HG03469 (cell line): ENCODE results near the gene GRM4.

Experiments used
- ATAC-seq: cut with Tn5 transposase; IDR thresholded peaks from one replicate; pipeline ENCODE4 v1.9.1; 2021; ENCODE audit warnings: mild to moderate bottlenecking, moderate library complexity, moderate number of reproducible peaks; ENCODE audit not compliant: unreplicated experiment

The GRM4 gene

DNA sequence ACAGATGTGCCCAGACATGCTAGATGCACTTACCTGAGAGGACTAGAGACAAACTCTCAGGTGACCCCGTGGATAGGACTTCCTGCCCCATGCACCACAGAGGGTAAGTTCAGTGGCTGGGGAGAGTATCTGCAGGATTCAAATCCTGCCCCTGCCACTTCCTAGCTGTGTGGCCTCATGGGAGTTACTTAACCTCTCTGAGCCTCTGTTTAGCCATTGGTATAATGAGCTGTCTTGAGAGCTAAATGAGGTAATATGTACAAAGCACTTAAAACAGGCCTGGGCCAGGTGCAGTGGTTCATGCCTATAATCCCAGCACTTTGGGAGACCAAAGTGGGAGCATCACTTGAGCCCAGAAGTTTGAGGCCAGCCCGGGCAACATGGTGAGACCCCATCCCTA, 59.3 kb downstream of the GRM4 start:
- ATAC-seq = no peak

DNA sequence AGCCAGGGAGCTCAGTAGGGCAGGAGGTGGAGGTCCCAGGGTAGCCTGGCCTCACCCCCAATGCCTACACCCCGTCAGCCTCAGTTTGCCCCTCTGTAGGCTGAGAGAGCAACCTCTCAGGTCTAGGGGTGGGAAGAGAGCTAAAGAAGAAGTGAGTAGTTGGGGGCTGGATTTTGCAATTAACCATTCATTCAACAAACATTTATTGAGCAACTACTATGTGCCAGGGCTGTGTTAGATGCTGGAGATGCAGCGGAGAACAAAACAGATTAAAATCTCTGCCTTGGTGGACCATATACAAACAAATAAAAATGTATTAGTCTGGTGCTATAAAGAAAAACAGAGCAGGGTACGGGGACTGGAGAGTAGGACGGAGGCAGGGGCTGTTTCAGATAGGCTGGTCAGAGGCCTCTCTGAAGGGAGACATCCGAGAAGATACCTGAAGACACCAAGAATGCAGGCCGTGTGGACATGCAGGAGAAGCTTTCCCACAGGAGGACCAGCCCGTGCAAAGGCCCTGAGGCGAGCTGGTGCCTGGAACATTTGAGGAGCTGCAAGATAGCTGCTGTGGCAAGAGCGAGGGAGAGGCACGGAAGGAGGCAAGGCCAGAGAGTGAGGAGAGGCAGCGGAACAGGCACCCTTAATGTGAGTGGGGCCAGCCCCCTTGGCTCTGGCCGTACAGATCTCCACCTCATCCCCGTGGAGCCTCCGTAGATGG, 60.3 kb downstream of the GRM4 start:
- no peak for ATAC-seq

GRCh38 chr6:34084591-34085290, 61.1 kb downstream of the GRM4 start:
- ATAC-seq = no peak

- ATAC-seq = no peak
Measured at GRCh38 chr6:34082864-34083626, 62.8 kb downstream of the GRM4 start.

DNA sequence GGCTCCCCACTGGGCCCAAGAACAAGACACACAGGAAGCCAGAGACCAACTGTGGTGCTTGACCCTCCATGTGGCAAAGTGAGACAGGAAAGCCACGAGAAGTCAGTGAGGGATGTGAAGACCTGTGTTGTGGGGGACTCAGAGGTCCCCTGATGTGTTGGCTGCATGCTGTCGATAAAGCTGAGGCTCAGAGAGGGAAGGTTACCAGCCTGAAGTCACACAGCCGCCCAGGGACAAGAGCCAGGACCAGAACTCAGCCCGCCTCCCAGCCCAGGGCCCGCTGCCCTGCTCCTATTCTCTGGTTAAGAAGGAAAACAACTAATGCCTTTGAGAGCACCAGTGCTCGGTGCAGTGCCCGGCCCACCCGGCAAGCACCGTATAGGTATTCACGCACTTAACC, 63.5 kb downstream of the GRM4 start:
- ATAC-seq = no peak

DNA sequence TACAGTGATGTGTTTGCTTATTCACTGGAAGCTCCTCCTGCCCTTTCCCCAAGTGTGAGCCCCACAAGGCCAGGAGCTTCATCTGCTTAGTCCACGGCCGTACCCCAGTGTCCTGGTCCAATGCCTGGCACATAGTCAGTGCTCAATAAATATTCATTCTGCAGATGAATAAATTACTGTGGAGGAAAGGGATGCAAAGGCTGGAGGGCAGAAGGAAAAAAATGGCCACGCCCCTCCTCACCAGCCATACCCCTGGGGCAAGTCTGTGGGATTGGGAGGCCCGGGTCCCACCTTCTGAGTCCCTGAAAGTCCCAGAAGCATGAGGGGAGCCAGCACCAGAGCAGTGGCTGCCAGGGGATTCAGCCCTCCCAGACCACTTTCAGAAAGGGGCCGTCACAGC, 65.5 kb downstream of the GRM4 start:
- no peak for ATAC-seq

- no peak for ATAC-seq
Measured at GRCh38 chr6:34079899-34080298, 66.0 kb downstream of the GRM4 start.

DNA sequence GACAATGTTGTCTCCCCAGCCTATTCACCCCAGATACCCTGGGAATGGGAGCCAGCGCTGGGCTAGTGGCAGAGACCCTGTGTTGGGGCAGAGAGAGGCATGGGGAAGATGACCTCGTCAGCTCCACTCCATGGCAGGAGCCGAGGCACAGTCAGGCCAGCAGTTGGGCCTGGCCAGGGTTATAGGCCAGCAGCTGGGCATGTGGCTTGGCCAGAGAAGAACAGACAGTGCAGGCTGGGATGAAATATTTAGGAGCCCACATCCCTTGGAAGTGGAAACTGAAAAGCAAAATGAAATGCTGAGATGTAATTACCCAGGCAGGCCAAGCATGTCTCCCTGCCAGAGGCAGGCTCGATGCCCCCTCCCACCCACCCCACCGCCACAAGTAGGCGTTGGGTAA, 70.0 kb downstream of the GRM4 start:
- no peak for ATAC-seq

GRCh38 chr6:34074064-34074742, 71.7 kb downstream of the GRM4 start:
- ATAC-seq = no peak

DNA sequence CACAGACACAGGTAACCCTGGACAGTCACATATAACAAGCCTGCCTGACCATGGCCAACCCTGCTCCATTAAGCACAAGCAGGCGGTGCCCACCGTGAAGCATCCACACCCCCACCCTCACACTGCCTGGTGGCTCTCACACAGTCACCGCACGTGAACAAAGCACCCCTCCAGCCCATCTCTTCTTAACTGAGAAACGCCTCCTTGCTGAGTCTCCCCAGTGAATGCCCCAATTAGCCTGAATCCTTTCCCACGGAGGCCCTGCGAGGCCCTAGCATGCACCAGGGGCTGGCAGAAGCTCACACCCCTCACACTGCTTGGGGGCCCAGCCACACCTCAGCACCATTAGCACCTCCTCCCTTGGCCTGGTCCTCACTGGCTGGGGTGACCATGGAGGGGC, 72.3 kb downstream of the GRM4 start:
- no peak for ATAC-seq

DNA sequence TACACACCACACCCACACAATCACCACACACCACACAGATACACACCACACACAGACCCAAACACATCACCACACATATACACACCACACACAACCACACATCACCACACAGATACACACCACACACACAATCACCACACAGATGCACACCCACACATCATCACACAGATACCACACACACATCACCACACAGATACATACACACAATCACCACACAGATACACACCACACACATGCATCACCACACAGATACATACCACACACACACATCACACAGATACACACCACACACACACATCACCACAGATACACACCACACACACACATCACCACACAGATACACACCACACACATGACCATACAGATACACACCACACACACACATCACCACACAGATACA, 73.2 kb downstream of the GRM4 start:
- no peak for ATAC-seq

DNA sequence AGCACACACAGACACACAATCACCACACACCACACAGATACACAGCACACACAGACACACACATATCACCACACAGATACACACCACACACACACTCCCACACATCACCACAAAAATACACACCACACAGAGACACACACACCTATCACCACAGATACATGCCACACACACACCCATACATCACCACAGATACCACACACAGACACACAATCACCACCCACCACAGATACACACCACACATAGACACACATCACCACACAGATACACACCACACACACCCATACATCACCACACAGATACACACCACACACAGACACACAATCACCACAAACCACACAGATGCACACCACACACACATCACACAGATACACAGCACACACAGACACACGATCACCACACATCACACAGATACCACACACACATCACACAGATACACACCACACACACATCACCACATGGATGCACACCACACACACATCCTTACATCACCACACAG, 74.0 kb downstream of the GRM4 start:
- no peak for ATAC-seq

GRCh38 chr6:34071136-34071883, 74.6 kb downstream of the GRM4 start:
- ATAC-seq = no peak

DNA sequence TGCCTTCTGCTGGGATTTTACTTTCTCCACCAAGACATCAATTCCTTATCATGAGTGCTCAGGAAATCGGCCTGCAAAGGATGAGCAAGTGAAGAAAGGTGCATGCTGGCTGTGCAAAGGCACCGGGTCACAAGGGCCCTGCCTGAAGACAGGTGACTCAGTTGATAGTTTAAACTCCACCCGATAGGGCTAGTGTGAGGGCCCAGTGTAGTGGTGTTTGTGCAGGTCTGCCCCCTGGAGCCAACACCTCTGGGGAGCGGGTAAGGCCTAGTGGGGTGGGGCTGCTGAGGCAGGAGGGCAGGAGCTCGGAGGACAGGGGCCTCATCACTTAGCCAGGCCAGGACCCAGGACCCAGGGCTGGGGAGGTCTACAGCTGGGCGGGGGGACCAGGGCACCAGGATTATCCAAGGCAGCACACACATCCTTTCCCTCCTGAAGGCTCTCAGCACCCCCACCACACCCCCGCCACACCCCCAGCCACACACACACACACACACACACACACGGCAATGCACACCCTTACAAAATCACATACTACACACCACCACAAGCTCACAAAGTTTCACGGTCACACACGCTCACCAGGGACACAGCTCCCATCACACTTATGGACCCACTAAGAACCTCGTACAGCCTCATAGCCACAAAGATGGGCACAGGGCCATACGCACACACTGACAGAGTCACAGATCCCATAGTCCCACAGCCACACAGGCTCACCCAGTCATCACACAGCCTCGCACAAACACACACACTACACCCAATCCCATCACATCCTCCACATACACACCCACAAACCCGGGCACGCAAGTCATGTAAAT, 75.4 kb downstream of the GRM4 start:
- no peak for ATAC-seq

GRCh38 chr6:34068462-34069044, 77.3 kb downstream of the GRM4 start:
- no peak for ATAC-seq

DNA sequence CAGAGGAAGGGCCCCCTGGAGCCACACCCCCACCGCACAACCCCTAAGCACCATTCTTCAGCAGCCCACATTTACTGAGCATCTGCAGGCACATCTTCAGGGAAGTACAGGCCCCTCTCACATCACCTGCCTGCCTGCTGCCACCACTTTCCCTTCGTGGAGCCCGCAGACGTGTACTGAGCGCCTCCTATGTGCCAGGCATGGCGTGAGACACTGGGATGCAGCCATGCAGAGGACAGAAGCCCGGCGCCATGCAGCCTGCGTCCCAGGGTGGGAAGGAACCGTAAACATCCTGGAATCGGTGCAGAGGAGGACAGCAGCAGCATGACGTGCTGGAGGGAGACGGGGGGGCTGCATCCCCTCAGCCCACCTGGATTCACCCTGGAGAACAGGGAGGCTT, 78.1 kb downstream of the GRM4 start:
- ATAC-seq = no peak

DNA sequence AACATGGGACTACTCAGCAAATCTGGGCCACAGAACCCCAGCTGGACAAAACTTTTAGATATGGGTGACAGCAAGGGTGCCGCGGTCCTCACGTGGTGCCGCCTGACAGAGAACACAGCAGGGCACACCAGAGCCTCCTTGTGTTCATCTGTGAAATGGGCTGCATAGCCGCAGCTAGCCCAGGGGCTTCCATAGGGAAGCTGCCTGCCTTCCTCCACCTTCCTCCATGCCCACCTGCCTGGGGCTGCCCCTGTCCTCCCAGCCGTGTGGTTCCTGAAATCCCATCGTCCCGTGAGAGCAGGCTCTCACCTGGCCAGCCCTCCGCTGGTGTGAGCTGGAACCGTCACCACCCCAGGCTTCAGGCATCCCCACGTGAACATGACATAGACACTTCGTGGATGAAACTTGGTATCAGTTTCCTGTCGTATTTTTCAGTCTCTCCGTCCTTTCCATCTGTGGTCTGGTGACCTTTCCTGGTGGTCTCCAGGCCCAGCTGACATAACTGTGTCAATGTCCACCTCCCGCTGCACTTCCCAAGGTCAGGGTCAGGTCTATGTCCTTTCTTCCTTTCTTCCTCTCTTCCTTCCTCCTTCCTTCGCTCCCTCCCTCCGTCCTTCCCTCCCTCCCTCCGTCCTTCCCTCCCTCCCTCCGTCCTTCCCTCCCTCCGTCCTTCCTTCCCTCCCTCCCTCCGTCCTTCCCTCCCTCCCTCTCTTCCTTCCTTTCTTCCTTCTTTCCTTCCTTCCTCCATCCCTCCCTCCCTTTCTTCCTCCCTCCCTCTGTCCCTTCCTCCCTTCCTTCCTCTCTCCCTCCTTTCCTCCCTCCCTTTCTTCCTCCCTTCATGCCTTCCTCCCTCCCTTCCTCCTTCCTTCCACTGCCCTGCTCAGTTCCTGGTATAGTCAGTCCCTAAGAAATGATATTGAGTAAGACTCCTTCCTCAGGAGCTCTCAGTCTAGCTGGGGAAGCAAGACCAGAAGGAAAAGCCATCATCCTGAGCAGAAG, 78.8 kb downstream of the GRM4 start:
- no peak for ATAC-seq

- no peak for ATAC-seq
Measured at GRCh38 chr6:34066218-34066571, 79.7 kb downstream of the GRM4 start.
